Tibial nerve (tissue), 4 donors: Measurements from ENCODE around the gene TMEM82. TPM values are rescaled to one million over a fixed set of nuclear protein-coding genes. Genes with fewer than 3 reads are reported as not detected.

ENCODE experiments used
- DNase-seq, 2 donors: peaks; one replicate each; pipeline ENCODE4 v3.0.0-alpha.2; 2019; ENCODE audit warnings: low spot score in 2 of 2
- H3K27ac ChIP-seq, 4 donors: fragments of 200-600 bp; sonication (generic) in 3 of 4; one replicate each; pipeline ENCODE4 v1.5.1; 2017 to 2019; ENCODE audit warnings: mild to moderate bottlenecking in 1 of 4
- H3K27me3 ChIP-seq, 2 donors: fragments of 200-600 bp; sonication (generic) in 1 of 2; one replicate each; pipeline versions ENCODE4 v1.5.1 to v1.6.0; 2017 to 2019
- H3K36me3 ChIP-seq, 3 donors: fragments of 200-600 bp; sonication (generic); one replicate each; pipeline ENCODE4 v1.5.1; 2018 to 2019
- H3K4me1 ChIP-seq, 4 donors: fragments of 200-600 bp; sonication (generic) in 3 of 4; one replicate each; pipeline ENCODE4 v1.5.1; 2017 to 2019
- H3K4me3 ChIP-seq, 4 donors: fragments of 200-600 bp; sonication (generic) in 3 of 4; one replicate each; pipeline ENCODE4 v1.5.1; 2017 to 2019; ENCODE audit warnings: mild to moderate bottlenecking in 1 of 4, moderate library complexity in 1 of 4
- H3K9me3 ChIP-seq, 4 donors: fragments of 200-600 bp; sonication (generic) in 3 of 4; one replicate each; pipeline ENCODE4 v1.5.1; 2017 to 2019
- CTCF ChIP-seq, 5 experiments: fragments of 200-600 bp in 3 of 5; fragments of 450-650 bp in 2 of 5; sonication (generic) in 3 of 5; IDR thresholded peaks; one replicate each; pipeline ENCODE4 v1.5.1; 2016 to 2019; ENCODE audit warnings: antibody characterized with exemption in 5 of 5, mild to moderate bottlenecking in 3 of 5, moderate library complexity in 2 of 5
- EP300 ChIP-seq, 2 donors: sonication (generic); formaldehyde crosslinking; IDR thresholded peaks; one replicate each; pipeline ENCODE4 v1.6.1; 2017; ENCODE audit warnings: antibody characterized with exemption in 2 of 2, mild to moderate bottlenecking in 1 of 2
- POLR2A ChIP-seq, 2 donors: fragments of 450-650 bp; IDR thresholded peaks; one replicate each; pipeline ENCODE4 v1.6.1; 2017; ENCODE audit warnings: antibody characterized with exemption in 2 of 2, mild to moderate bottlenecking in 2 of 2, moderate library complexity in 2 of 2
- WGBS, 2 donors: methylation state at CpG; one replicate each; pipeline ENCODE4 v1.1.5; 2018; 5-methylcytosine and 5-hydroxymethylcytosine counted together
- total RNA-seq, 4 donors: library from RNA; depleted of rRNA; stranded (reverse); fragments of >200 nt; gene quantifications; one replicate each; pipeline ENCODE4 v1.1.0, GENCODE V29; 2016

TMEM82 gene
- total RNA-seq, 4 donors from 2014 or later: not detected

- Histone ChIP-seq H3K9me3 (no peaks in the 10 kb centered on the region), H3K36me3 (peaks cover 2 to 100% (median 55%) of the 10 kb centered on the region in 3 donors), H3K27ac (no peak overlapping the region), H3K27me3 (no peaks in the 10 kb centered on the region), H3K4me3 (no peak overlapping the region), H3K4me1 (peaks cover 0 to 19% (median 0%) of the 10 kb centered on the region in 4 donors)
- TF ChIP-seq POLR2A (IDR thresholded peaks at IDR 0.05): no peak
- no peak for TF ChIP-seq CTCF (IDR thresholded peaks at IDR 0.05)
- no peak for TF ChIP-seq EP300 (IDR thresholded peaks at IDR 0.05)
- 93 to 94% methylated on average over 14 to 22 of the region's 23 CpGs for WGBS, 2 donors
- no peak for DNase-seq
Observed at GRCh38 chr1:15727866-15728534, 14.3 kb upstream of the TMEM82 start.

GRCh38 chr1:15728937-15729657 is 13.2 kb upstream of the TMEM82 start:
- Histone ChIP-seq H3K9me3 (no peaks in the 10 kb centered on the region), H3K4me3 (no peak overlapping the region), H3K27ac (no peak overlapping the region), H3K27me3 (no peaks in the 10 kb centered on the region), H3K36me3 (peaks cover 2 to 100% (median 65%) of the 10 kb centered on the region in 3 donors), H3K4me1 (peaks cover 0 to 18% (median 0%) of the 10 kb centered on the region in 4 donors)
- TF ChIP-seq CTCF (IDR thresholded peaks at IDR 0.05) (no peak), POLR2A (IDR thresholded peaks at IDR 0.05) (no peak), EP300 (IDR thresholded peaks at IDR 0.05) (no peak)
- DNase-seq: no peak
- WGBS, 2 donors: 89 to 92% methylated on average over 17 to 21 of the region's 22 CpGs

DNA sequence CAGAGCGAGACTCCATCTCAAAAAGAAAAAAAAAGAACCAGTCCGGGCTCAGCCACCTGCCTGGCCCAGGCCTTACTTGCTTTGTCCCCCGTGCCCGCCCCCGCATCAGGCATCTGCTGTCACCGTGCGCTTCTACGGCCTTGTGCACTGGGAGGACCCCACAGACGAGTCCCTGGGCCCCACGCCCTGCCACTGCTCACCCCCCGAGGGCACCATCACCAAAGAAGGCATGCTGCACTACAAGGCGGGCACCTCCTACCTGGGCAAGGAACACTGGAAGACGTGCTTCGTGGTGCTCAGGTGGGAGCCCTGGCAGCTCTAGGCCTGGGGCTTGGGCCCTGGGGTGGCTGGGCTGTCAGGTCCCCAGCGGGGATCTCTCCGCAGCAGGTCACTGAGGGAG is 11.9 kb upstream of the TMEM82 start:
- Histone ChIP-seq H3K27me3 (no peaks in the 10 kb centered on the region), H3K36me3 (peaks cover 2 to 100% (median 66%) of the 10 kb centered on the region in 3 donors), H3K4me3 (no peak overlapping the region), H3K9me3 (no peaks in the 10 kb centered on the region), H3K27ac (no peak overlapping the region), H3K4me1 (peaks cover 0 to 20% (median 3%) of the 10 kb centered on the region in 4 donors)
- DNase-seq: no peak
- WGBS, 2 donors: 89 to 95% methylated on average over 12 to 16 of the region's 16 CpGs
- no peak for TF ChIP-seq CTCF (IDR thresholded peaks at IDR 0.05)
- no peak for TF ChIP-seq EP300 (IDR thresholded peaks at IDR 0.05)
- TF ChIP-seq POLR2A (IDR thresholded peaks at IDR 0.05): no peak

GRCh38 chr1:15730936-15731335 is 11.4 kb upstream of the TMEM82 start:
- no peak for TF ChIP-seq EP300 (IDR thresholded peaks at IDR 0.05)
- TF ChIP-seq CTCF (IDR thresholded peaks at IDR 0.05): no peak
- TF ChIP-seq POLR2A (IDR thresholded peaks at IDR 0.05): no peak
- 90 to 93% methylated on average over 11 to 15 of the region's 16 CpGs for whole genome bisulfite sequencing, 2 donors
- Histone ChIP-seq H3K4me3 (no peak overlapping the region), H3K27me3 (no peaks in the 10 kb centered on the region), H3K36me3 (peaks cover 2 to 100% (median 60%) of the 10 kb centered on the region in 3 donors), H3K27ac (no peak overlapping the region), H3K4me1 (peaks cover 0 to 20% (median 6%) of the 10 kb centered on the region in 4 donors), H3K9me3 (no peaks in the 10 kb centered on the region)
- DNase-seq: no peak
